Endothelial cell of umbilical vein (primary cell): ENCODE measurements around the gene TBX18. TPM values are rescaled to one million over a fixed set of nuclear protein-coding genes. Genes with fewer than 3 reads are reported as not detected.
A peak's percentile ranks its signal among the peaks of the same experiment; 100 is the strongest.

Experiments
- Bru-seq: library from RNA; stranded (reverse); fragments of 400-500 nt; gene quantifications from one replicate; lab custom pipeline; 2021; lab: Mats Ljungman, UMichigan
- BruChase-seq, 2 experiments: library from RNA; stranded (reverse); fragments of 400-500 nt; gene quantifications; one replicate each; lab custom pipeline; 2021; lab: Mats Ljungman, UMichigan
- BruUV-seq: library from RNA; stranded (reverse); fragments of 400-500 nt; replicated peaks from 2 replicates; lab custom pipeline; 2021; lab: Mats Ljungman, UMichigan
- CTCF ChIA-PET: fragments of 300-600, 350-600 bp; sonication (Branson Sonifier 250); formaldehyde crosslinking; loops from one replicate; lab custom pipeline; 2021; ENCODE audit warnings: antibody characterized with exemption, inconsistent platforms; lab: Charles Lee
- POLR2A ChIA-PET: fragments of 300-600, 350-600 bp; sonication (Branson Sonifier 250); formaldehyde crosslinking; loops from one replicate; lab custom pipeline; 2021; ENCODE audit warnings: antibody characterized with exemption, inconsistent platforms; lab: Charles Lee
- DNase-seq: peaks from one replicate; pipeline ENCODE4 v3.0.0-alpha.2; 2011; ENCODE audit warnings: low read depth, low spot score
- FAIRE-seq: peaks from 2 replicates; lab custom pipeline; 2011; peaks lifted over from hg19 to GRCh38; lab: Jason Lieb, UNC
- H2AFZ ChIP-seq: 2 replicates; pipeline ENCODE4 v1.6.0; 2012; ENCODE audit warnings: low read depth, low read length, control low read depth, inconsistent platforms
- H3K27ac ChIP-seq: 2 replicates; pipeline ENCODE4 v1.5.1; 2011; ENCODE audit warnings: low read depth, mild to moderate bottlenecking, control low read depth, low read length, moderate library complexity; ENCODE audit not compliant: insufficient read depth
- H3K27me3 ChIP-seq, 2 experiments: 2 replicates each; pipeline versions ENCODE4 v1.6.0 to v1.6.1; 2011; ENCODE audit warnings: low read length in 2 of 2, mixed read lengths in 1 of 2; ENCODE audit not compliant: control insufficient read depth in 2 of 2, insufficient read depth in 2 of 2
- H3K36me3 ChIP-seq, 2 experiments: 2 replicates in 1 of 2; 3 replicates in 1 of 2; pipeline ENCODE4 v1.5.1; 2011; ENCODE audit warnings: low read length in 2 of 2, mild to moderate bottlenecking in 1 of 2, moderate library complexity in 1 of 2; ENCODE audit not compliant: control insufficient read depth in 2 of 2, insufficient read depth in 2 of 2; ENCODE audit errors: extremely low read depth in 1 of 2
- H3K4me1 ChIP-seq: 3 replicates; pipeline ENCODE4 v1.5.1; 2011; ENCODE audit warnings: mild to moderate bottlenecking, low read length; ENCODE audit not compliant: control insufficient read depth, insufficient read depth; ENCODE audit errors: extremely low read depth
- H3K4me2 ChIP-seq: 2 replicates; pipeline ENCODE4 v1.6.1; 2011; ENCODE audit warnings: low read length, control low read depth, mixed read lengths; ENCODE audit not compliant: insufficient read depth
- H3K4me3 ChIP-seq, 3 experiments: fragments of 200-600 bp in 1 of 3; sonication (generic), shearing (Covaris generic) in 1 of 3; replicated peaks in 1 of 3; 2 replicates each; pipeline ENCODE4 v1.5.1; 2011 to 2016; ENCODE audit warnings: control low read depth in 3 of 3, low read length in 3 of 3, mild to moderate bottlenecking in 2 of 3, inconsistent platforms in 1 of 3, low read depth in 1 of 3, moderate library complexity in 1 of 3; ENCODE audit not compliant: insufficient read depth in 1 of 3
- H3K79me2 ChIP-seq: 2 replicates; pipeline ENCODE4 v1.6.0; 2012; ENCODE audit warnings: low read length, inconsistent platforms; ENCODE audit not compliant: control insufficient read depth, insufficient read depth
- H3K9ac ChIP-seq: replicated peaks from 2 replicates; pipeline ENCODE3; 2011; ENCODE audit warnings: low read length, control low read depth; ENCODE audit not compliant: insufficient read depth; ENCODE audit errors: extremely low read depth
- H3K9me1 ChIP-seq: replicated peaks from 3 replicates; pipeline ENCODE4 v1.6.0; 2011; ENCODE audit warnings: mild to moderate bottlenecking, low read length; ENCODE audit not compliant: control insufficient read depth, insufficient read depth; ENCODE audit errors: extremely low read depth
- H3K9me3 ChIP-seq: replicated peaks from 2 replicates; pipeline ENCODE4 v1.5.1; 2012; ENCODE audit warnings: low read length, inconsistent platforms; ENCODE audit not compliant: control insufficient read depth, insufficient read depth
- H4K20me1 ChIP-seq: replicated peaks from 2 replicates; pipeline ENCODE3; 2011; ENCODE audit warnings: mild to moderate bottlenecking, low read length; ENCODE audit not compliant: control insufficient read depth, insufficient read depth; ENCODE audit errors: extremely low read depth
- CTCF ChIP-seq, 2 donors: IDR thresholded peaks; 1 replicate in 1 of 2; 2 replicates in 1 of 2; pipeline ENCODE4 v1.5.1; 2011; ENCODE audit warnings: low read length in 2 of 2, mild to moderate bottlenecking in 2 of 2, moderate library complexity in 2 of 2, control low read depth in 1 of 2, inconsistent platforms in 1 of 2, low read depth in 1 of 2; ENCODE audit not compliant: insufficient read depth in 1 of 2; ENCODE audit errors: extremely low read depth in 1 of 2
- MAX ChIP-seq: IDR thresholded peaks from 2 replicates; pipeline ENCODE4 v1.6.1; 2011; ENCODE audit not compliant: insufficient read depth, insufficient read length
- MYC ChIP-seq: IDR thresholded peaks from one replicate; pipeline ENCODE4 v1.6.1; 2011; ENCODE audit warnings: mild to moderate bottlenecking, low read depth, low read length
- POLR2A ChIP-seq: IDR thresholded peaks from 2 replicates; pipeline ENCODE4 v1.6.1; 2012; ENCODE audit warnings: low read depth, mild to moderate bottlenecking, control low read depth, low read length
- POLR2AphosphoS5 ChIP-seq: IDR thresholded peaks from 2 replicates; pipeline ENCODE4 v1.6.1; 2012; ENCODE audit warnings: low read depth, mild to moderate bottlenecking, control low read depth, low read length, moderate library complexity; ENCODE audit not compliant: insufficient read depth
- dilution Hi-C: fragments of 300-500 bp; cut with MboI; formaldehyde crosslinking; loops from one replicate; pipeline ENCODE4 v1.15.0; 2019; ENCODE audit warnings: low sequenced_read_pairs; ENCODE audit not compliant: extremely low pct_ligation_motif_present
- intact Hi-C: fragments of 100-400 bp; cut with micrococcal nuclease; formaldehyde crosslinking; loops from one replicate; pipeline ENCODE4 v1.10.0; 2022
- long read RNA-seq: library from polyadenylated mRNA; stranded (forward); transcript quantifications from one replicate; pipeline ENCODE4 v2.0.0, GENCODE V29; 2021
- polyA minus RNA-seq, 3 experiments: library from RNA; depleted of rRNA, polyadenylated mRNA; stranded (reverse); fragments of >200 nt; gene quantifications; 1 replicate in 1 of 3; 2 replicates in 2 of 3; pipeline ENCODE4 v1.2.3, GENCODE V29; 2011
- polyA plus RNA-seq, 4 experiments: library from polyadenylated mRNA; depleted of rRNA in 3 of 4; stranded (reverse) in 3 of 4; unstranded in 1 of 4; fragments of >200 nt; gene quantifications; 2 replicates each; pipeline versions ENCODE4 v1.2.1 to v1.2.3, GENCODE V29; 2011 to 2012; ENCODE audit warnings: missing spikeins in 1 of 4
- total RNA-seq: library from RNA; stranded (reverse); gene quantifications from 2 replicates; pipeline ENCODE4 v1.2.3, GENCODE V29; 2021

The TBX18 gene
- total RNA-seq = 28.4 and 35.3 TPM in 2 replicates
- 60.5 and 61.8 TPM in 2 replicates for polyA plus RNA-seq
- polyA plus RNA-seq (2011; cell fraction: cytosol; rRNA removed) = 41.4 and 42.6 TPM in 2 replicates
- polyA plus RNA-seq (2011; cell fraction: nucleus; rRNA removed) = 128 and 152 TPM in 2 replicates
- 26.0 and 31.4 TPM in 2 replicates for polyA plus RNA-seq (2012)
- polyA minus RNA-seq = 124 and 125 TPM in 2 replicates
- polyA minus RNA-seq (2011; cell fraction: cytosol; rRNA and poly(A)+ RNA removed) = not detected
- polyA minus RNA-seq (2011; cell fraction: nucleus; rRNA and poly(A)+ RNA removed) = 147 and 151 TPM in 2 replicates
- percentile 79 among the genes with signal in this experiment for Bru-seq, nascent RNA
- percentile 62 among the genes with signal in this experiment for BruChase-seq, experiment 1, labeled RNA remaining after a 6-hour chase
- BruChase-seq, experiment 2, labeled RNA remaining after a 2-hour chase = percentile 76 among the genes with signal in this experiment
- long read RNA-seq, full-length matches to known transcripts = 1 of 47 reads
- long read RNA-seq, partial matches to known transcripts = 11 of 47 reads
- long read RNA-seq, other reads (novel, unspliced or antisense) = 35 of 47 reads

GRCh38 chr6:84764332-84765049 lies at the start of gene TBX18:
Gene TBX18, minus strand, starts transcription at chr6:84764598. Its CDS starts 417 bp downstream, at chr6:84764181.
- ChIA-PET CTCF (interaction anchor here (1.0 to 5.5 kb wide), 8 partner anchors 9 to 342 kb away, joined by 3 to 70 read pairs (median 4); no protein-coding TSS in a partner anchor), POLR2A (interaction anchor here (1.0 to 1.6 kb wide), 2 partner anchors 10 to 272 kb away, joined by 3 to 5 read pairs; no protein-coding TSS in a partner anchor)
- FAIRE-seq = peak; percentile 91
- peaks cover 0 to 4% of the 10 kb centered on the region in 2 experiments for H3K36me3 ChIP-seq
- peaks cover 34% of the 10 kb centered on the region for H3K4me1 ChIP-seq
- peak within 1 kb of the TSS; percentile 97 for H3K4me2 ChIP-seq
- BruUV-seq = TSS peak; percentile 44
- peaks cover 27 to 38% of the 10 kb centered on the region in 2 experiments for H3K27me3 ChIP-seq
- H2AFZ ChIP-seq = peak within 1 kb of the TSS; percentile 87
- H4K20me1 ChIP-seq = no peaks in the 10 kb centered on the region
- intact Hi-C loops = loop anchor here (1.0 to 10.0 kb wide), 14 partner anchors 10 to 910 kb away; partner anchors contain the start of gene SYNCRIP
- TF ChIP-seq CTCF (IDR thresholded peaks at IDR 0.05; ENCODE audit: extremely low read depth in 1 of 2, insufficient read depth in 1 of 2, low read depth in 1 of 2, low read length in 2 of 2) (peak in 1 of 2 donors; percentile 25), MAX (no peak), MYC (no peak), POLR2AphosphoS5 (peak; percentile 78), POLR2A (peak; percentile 88)
- H3K27ac ChIP-seq = peak within 1 kb of the TSS; percentile 79
- no peaks in the 10 kb centered on the region for H3K9me1 ChIP-seq
- DNase-seq = peak; percentile 99
- H3K79me2 ChIP-seq = peaks cover 42% of the 10 kb centered on the region
- H3K4me3 ChIP-seq = peak within 1 kb of the TSS; percentile 63 to 95 (median 68)
- H3K9me3 ChIP-seq = no peaks in the 10 kb centered on the region
- peak within 1 kb of the TSS; percentile 84 for H3K9ac ChIP-seq
- dilution Hi-C loops = no loop called here
